GM21737 (cell line): Measurements from ENCODE around the gene TOMM34.

Experiments used
- ATAC-seq: cut with Tn5 transposase; IDR thresholded peaks from one replicate; pipeline ENCODE4 v1.9.1; 2021; ENCODE audit warnings: mild to moderate bottlenecking, moderate library complexity; ENCODE audit not compliant: unreplicated experiment

The TOMM34 gene, protein sequence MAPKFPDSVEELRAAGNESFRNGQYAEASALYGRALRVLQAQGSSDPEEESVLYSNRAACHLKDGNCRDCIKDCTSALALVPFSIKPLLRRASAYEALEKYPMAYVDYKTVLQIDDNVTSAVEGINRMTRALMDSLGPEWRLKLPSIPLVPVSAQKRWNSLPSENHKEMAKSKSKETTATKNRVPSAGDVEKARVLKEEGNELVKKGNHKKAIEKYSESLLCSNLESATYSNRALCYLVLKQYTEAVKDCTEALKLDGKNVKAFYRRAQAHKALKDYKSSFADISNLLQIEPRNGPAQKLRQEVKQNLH

DNA sequence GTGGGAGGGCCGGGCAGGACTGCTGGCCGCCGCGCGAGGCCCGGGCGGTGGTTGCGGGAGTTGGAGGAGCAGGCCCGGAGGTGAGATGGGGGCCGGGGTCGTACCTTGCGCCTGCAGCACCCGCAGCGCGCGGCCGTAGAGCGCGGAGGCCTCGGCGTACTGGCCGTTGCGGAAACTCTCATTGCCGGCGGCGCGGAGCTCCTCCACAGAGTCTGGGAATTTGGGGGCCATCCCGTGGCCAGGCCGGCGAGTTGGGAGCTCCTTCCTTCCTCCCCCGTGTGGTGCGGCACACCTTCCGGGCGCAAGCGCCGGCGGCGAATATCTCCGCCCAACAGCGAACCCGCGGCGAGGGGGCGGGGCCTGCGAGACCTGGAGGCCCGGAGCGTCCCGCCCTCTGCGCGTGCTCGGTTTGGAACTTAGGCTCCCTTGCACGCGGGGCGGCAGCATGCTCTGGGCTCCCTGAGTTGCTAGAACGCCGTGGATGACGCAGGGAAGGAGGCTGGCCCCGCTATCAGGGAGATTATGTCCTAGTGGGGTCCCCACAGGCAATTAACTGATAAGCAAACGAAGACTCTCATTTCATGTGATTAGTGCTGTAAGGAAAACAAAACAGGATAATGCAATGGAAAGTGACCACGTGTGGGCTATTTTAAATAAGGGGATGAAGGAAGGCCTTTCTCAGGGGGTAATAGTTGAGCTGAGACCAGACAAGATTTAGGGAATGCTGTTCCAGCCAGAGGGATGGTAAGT lies at the start of gene TOMM34:
TOMM34 (minus strand) TSS at position 295 of the 750 bp plus-strand sequence; CDS start at position 231, 64 bp downstream.
- peak; percentile 73 for ATAC-seq

DNA sequence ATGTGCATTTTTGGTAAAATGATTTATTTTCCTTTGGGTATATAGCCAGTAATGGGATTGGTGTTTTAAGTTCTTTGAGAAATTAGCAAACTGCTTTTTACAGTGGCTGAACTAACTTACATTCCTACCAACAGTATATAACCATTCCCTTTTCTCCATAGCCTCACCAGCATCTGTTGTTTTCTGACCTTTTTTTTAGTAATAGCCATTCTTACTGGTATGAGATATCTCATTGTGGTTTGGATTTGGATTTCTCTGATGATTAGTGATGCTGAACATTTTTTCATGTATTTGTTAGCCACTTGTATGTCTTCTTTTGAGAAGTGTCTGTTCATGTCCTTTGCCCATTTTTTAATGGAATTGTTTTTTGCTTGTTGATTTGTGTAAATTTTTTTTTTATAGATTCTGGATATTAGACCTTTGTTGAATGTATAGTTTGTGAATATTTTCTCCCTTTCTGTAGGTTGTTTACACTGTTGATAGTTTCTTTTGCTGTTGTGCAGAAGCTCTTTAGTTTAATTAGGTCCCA lies 48.4 kb upstream of the TOMM34 start:
- ATAC-seq, result no peak

DNA sequence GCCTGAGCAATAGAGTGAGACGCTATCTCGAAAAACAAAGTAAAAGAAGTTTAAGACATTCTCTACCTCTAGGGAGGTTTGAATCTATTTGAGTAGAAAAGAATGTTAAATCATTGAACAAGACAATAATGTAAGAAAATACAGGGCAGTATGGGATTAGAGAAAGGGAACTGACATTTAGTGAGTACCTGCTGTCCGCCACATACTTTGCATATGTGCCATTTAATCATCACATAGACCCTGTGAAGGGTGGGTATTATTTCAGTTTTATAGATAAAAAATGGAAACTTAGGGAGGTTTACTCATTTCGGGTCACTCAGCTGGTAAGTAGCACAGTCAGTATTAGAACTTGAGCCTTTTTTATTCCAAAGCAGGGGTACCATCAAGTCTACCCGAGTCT lies 37.5 kb upstream of the TOMM34 start:
- no peak for ATAC-seq

DNA sequence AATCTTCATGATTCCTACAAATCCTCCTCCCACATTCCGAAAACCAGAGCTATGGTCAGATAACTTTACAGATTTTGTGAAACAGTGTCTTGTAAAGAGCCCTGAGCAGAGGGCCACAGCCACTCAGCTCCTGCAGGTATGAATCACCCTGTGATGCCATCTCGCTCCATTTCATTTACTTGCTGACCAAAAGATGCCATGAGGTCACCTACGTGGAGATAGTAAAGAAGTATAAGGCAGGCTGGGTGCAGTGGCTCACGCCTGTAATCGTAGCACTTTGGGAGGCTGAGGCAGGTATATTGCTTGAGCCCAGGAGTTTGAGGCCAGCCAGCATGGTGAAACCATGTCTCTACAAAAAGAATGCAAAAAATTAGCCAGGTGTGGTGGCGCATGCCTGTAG lies 37.0 kb upstream of the TOMM34 start:
- ATAC-seq, result no peak

GRCh38 chr20:44993343-44993742 lies 33.1 kb upstream of the TOMM34 start:
- no peak for ATAC-seq

- ATAC-seq, result no peak
Measured at GRCh38 chr20:44990957-44991356, 30.8 kb upstream of the TOMM34 start.

- ATAC-seq, result no peak
Measured at GRCh38 chr20:44990425-44990824, 30.2 kb upstream of the TOMM34 start.

- no peak for ATAC-seq
Measured at GRCh38 chr20:44988631-44989171, 28.5 kb upstream of the TOMM34 start.

- ATAC-seq, result no peak
Measured at GRCh38 chr20:44983093-44983674, 23.0 kb upstream of the TOMM34 start.

DNA sequence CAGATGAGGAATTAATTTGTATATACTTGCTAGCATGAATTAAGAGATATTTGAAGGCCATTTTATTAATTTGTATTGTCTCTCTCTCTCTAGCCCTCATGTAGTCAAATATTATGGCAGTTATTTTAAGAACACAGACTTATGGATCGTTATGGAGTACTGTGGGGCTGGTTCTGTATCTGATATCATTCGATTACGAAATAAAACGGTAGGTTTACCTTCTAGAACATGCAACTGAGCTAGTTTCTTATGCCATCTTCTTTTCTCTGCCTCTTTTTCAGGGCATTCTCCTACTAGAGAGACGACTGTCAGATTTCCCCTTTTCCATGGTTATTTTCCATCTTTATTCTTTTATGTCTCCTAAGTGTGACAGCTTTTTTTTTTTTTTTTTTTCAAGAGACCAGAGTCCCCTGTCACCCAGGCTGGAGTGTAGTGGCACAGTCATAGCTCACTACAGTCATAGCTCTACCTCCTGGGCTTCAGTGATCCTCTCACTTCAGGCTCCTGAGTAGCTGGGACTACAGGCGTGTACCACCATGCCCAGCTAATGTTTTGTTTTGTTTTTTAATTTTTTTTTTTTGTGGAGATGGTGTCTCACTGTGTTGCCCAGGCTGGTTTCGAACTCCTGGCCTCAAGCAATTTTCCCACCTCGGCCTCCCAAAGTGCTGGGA lies 21.7 kb upstream of the TOMM34 start:
- ATAC-seq, result no peak

GRCh38 chr20:44979090-44979621 lies 19.0 kb upstream of the TOMM34 start:
- peak; percentile 73 for ATAC-seq

GRCh38 chr20:44976698-44977097 lies 16.5 kb upstream of the TOMM34 start:
- no peak for ATAC-seq

DNA sequence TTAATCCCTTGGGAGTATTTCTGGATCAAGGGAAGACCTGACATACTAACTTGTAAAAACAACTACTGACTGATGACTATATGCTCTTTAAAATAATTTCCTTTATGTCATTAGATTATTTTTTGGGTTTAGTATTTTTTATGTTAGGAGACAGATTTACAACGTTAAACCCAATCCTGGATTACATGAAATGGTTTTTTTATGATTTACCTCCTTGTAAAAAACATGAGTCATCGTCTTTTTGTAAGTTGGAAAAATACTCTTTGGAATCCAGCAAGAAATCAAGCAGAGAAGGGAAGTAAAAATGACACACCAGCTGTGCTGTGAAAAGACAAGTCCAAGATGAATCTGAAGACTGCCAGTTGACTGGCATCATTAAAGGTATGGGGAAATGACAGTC lies 12.9 kb upstream of the TOMM34 start:
- no peak for ATAC-seq

DNA sequence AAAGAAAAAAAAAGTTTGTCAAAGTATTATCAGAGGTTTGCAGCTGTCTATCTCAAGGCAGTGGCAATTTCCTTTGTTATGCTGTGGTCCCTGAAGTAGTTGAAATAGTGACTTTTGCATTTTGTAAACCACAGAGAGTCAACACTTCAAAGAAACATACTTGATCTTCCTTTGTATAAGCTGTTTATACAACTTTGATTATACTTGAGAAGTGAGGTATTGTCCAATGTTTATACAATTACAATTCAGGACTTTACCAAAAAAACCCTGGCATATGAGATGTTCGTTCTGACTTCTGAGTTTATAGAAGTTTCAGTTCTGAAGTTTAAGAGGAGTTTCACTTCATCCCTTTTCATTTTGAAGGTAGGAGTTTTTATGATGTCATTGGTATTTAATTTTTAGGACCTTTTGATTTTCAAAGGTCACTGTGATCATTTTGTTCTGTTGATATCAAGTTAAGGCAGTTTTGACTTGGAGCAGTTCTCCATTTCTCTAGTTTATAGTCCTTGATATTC lies 10.1 kb upstream of the TOMM34 start:
- ATAC-seq, result no peak

DNA sequence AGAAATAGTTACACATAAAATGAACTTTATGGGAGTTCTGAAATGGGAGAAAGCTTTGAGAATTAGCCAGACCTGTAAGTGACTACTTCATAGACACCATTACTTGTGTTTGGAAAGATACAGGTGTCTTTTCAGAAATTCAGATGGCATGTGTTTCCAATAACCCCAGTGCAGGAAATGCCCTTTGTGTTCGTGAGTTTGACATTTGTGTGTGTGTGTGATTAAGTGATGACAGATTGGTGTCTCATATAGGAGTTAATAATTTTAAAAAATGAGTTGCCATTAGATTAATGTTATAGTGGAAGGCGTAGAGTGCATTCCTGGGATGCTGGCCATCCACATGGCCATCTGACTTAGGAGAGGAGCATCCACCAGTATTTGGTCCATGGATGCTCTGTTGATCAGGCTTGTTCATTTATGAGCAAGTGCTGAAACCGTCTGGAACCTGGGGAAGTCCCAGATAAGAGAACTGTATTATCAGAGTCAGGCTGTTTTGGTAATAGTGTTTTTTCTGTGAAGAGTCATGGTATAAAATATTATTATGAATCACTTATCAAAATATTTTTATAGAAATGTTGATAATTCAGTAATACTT lies 9.2 kb upstream of the TOMM34 start:
- ATAC-seq, result no peak

DNA sequence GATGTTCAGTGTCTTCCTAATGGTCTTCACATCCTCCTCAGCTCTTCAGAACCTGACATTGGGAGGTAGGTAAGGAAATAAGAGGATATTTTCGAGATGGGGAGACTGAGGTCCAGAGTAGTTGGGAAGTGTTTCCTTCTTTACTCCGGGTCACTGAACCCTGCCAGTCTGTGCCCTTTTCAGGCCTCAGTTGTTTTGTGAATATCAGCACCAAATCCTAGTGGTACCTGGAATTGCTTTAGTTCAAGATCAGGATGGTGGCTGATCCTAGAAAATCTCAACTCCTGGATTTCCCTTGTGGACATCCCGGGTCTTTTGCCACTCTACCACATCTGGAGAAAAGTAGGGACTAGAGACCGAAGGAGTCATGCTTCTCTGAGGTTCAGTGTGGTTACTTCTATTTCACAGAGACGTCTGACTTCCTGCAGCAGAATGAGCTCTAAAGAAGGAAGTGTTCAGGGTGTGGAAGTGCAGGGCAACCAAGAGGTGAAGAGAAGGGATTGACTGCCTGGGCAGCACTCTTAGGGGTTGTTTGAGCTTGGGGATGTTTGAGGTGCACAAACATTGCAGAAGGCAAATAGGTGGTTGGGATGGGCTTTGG lies 7.1 kb upstream of the TOMM34 start:
- no peak for ATAC-seq

GRCh38 chr20:44966030-44966961 lies 6.1 kb upstream of the TOMM34 start, which contains the start of gene STK4:
STK4 (plus strand) TSS chr20:44966512; CDS start chr20:44966569, 57 bp downstream.
- peak; percentile 65 for ATAC-seq

GRCh38 chr20:44965651-44966029 lies 5.4 kb upstream of the TOMM34 start:
- no peak for ATAC-seq
